ENCODE data around the gene COP1. TPM values are rescaled to one million over a fixed set of nuclear protein-coding genes. Genes with fewer than 3 reads are reported as not detected.

Gene COP1
- total RNA-seq, 1 experiment from 2014 or later: 33.1 TPM

DNA sequence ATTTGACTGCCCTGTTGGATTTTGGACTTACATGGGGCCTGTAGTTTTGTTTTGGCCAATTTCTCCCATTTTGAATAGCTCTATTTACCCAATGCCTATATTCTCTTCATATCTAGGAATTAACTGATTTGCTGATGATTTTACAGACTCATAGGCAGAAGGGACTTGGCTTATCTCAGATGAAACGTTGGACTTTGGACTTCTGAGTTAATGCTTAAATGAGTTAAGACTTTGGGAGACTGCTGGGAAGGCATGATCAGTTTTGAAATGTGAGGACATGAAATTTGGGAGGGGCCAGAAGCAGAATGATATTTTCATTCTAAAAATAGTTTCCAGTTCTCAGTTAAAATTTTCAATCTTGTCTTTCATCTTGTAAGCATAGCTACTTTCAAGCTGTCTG lies 222.3 kb downstream of the COP1 start:
- intact Hi-C loops (cut with micrococcal nuclease): no loop called here
- H4K20me1 ChIP-seq (ENCODE audit: insufficient read depth): no peaks in the 10 kb centered on the region
- H2AFZ ChIP-seq (ENCODE audit: low read depth, low read length, poor library complexity, severe bottlenecking): no peak overlapping the region
- ATAC-seq: no peak
- CTCF ChIA-PET: no interaction called here
- H3K9ac ChIP-seq (ENCODE audit: low read length): no peak overlapping the region
- H3K79me2 ChIP-seq (ENCODE audit: insufficient read depth, low read length): no peaks in the 10 kb centered on the region
- H3K4me1 ChIP-seq (ENCODE audit: control insufficient read depth in 1 of 2, insufficient read depth in 2 of 2, low read length in 2 of 2): no peaks in the 10 kb centered on the region
- H3K27ac ChIP-seq (ENCODE audit: low read depth, low read length): no peak overlapping the region
- no peak overlapping the region for H3K4me3 ChIP-seq (replicated peaks in 1 of 2; ENCODE audit: low read depth in 1 of 2, low read length in 2 of 2)
- H3K4me2 ChIP-seq (ENCODE audit: low read length): no peak overlapping the region
- TF ChIP-seq EGR1 (IDR thresholded peaks at IDR 0.05; ENCODE audit: low read depth) (no peak), CEBPB (IDR thresholded peaks at IDR 0.05; ENCODE audit: low read depth) (no peak), TCF7L2 (IDR thresholded peaks at IDR 0.05; ENCODE audit: borderline replicate concordance, extremely low read depth, insufficient read depth, insufficient read length) (no peak), POLR2A (IDR thresholded peaks at IDR 0.05; ENCODE audit: borderline replicate concordance, extremely low read depth, insufficient read depth, insufficient read length) (no peak), JUND (IDR thresholded peaks at IDR 0.05) (no peak)
- no peaks in the 10 kb centered on the region for H3K27me3 ChIP-seq (ENCODE audit: insufficient read depth, low read length)
- no peak for DNase-seq (ENCODE audit: low read depth, low spot score)
- RAD21 ChIA-PET (ENCODE audit: low non-redundant PET in 1 of 2, low total read pairs in 2 of 2, uncharacterized antibody in 2 of 2, unreplicated experiment in 2 of 2): no interaction called here
- peaks cover 0 to 4% of the 10 kb centered on the region in 2 experiments; a peak in 2 of 4 replicates for H3K36me3 ChIP-seq (ENCODE audit: control insufficient read depth in 1 of 2, insufficient read depth in 2 of 2, low read length in 2 of 2)
- no peaks in the 10 kb centered on the region for H3K9me2 ChIP-seq (ENCODE audit: insufficient read depth)
- H3K9me3 ChIP-seq (ENCODE audit: control insufficient read depth in 1 of 2, insufficient read depth in 1 of 2, low read depth in 1 of 2, low read length in 2 of 2): peaks cover 0 to 4% of the 10 kb centered on the region in 2 experiments; a peak in 2 of 4 replicates
- no TSS peak for BruUV-seq (replicated peaks)
- POLR2A ChIA-PET: no interaction called here

- Histone ChIP-seq H3K9ac (ENCODE audit: low read length) (no peak overlapping the region), H3K4me2 (ENCODE audit: low read length) (no peak overlapping the region), H3K27ac (ENCODE audit: low read depth, low read length) (no peak overlapping the region), H3K4me1 (ENCODE audit: control insufficient read depth in 1 of 2, insufficient read depth in 2 of 2, low read length in 2 of 2) (no peaks in the 10 kb centered on the region), H2AFZ (ENCODE audit: low read depth, low read length, poor library complexity, severe bottlenecking) (no peak overlapping the region), H3K9me3 (ENCODE audit: control insufficient read depth in 1 of 2, insufficient read depth in 1 of 2, low read depth in 1 of 2, low read length in 2 of 2) (peaks cover 0 to 4% of the 10 kb centered on the region in 2 experiments; a peak in 2 of 4 replicates), H3K4me3 (replicated peaks in 1 of 2; ENCODE audit: low read depth in 1 of 2, low read length in 2 of 2) (no peak overlapping the region), H3K9me2 (ENCODE audit: insufficient read depth) (no peaks in the 10 kb centered on the region), H3K36me3 (ENCODE audit: control insufficient read depth in 1 of 2, insufficient read depth in 2 of 2, low read length in 2 of 2) (peaks cover 0 to 4% of the 10 kb centered on the region in 2 experiments; a peak in 2 of 4 replicates), H3K27me3 (ENCODE audit: insufficient read depth, low read length) (no peaks in the 10 kb centered on the region), H3K79me2 (ENCODE audit: insufficient read depth, low read length) (no peaks in the 10 kb centered on the region), H4K20me1 (ENCODE audit: insufficient read depth) (no peaks in the 10 kb centered on the region)
- intact Hi-C loops (cut with micrococcal nuclease): no loop called here
- DNase-seq (ENCODE audit: low read depth, low spot score): no peak
- ATAC-seq: no peak
- no TSS peak for BruUV-seq (replicated peaks)
- POLR2A ChIA-PET: no interaction called here
- RAD21 ChIA-PET (ENCODE audit: low non-redundant PET in 1 of 2, low total read pairs in 2 of 2, uncharacterized antibody in 2 of 2, unreplicated experiment in 2 of 2): no interaction called here
- CTCF ChIA-PET: no interaction called here
- TF ChIP-seq ATF3 (IDR thresholded peaks at IDR 0.05): no peak
- no peak for TF ChIP-seq SRF (IDR thresholded peaks at IDR 0.05; ENCODE audit: low read depth)
- no peak for TF ChIP-seq ZBTB33 (IDR thresholded peaks at IDR 0.05; ENCODE audit: extremely low read depth, insufficient replicate concordance, low read length)
- TF ChIP-seq, protein P1, sequence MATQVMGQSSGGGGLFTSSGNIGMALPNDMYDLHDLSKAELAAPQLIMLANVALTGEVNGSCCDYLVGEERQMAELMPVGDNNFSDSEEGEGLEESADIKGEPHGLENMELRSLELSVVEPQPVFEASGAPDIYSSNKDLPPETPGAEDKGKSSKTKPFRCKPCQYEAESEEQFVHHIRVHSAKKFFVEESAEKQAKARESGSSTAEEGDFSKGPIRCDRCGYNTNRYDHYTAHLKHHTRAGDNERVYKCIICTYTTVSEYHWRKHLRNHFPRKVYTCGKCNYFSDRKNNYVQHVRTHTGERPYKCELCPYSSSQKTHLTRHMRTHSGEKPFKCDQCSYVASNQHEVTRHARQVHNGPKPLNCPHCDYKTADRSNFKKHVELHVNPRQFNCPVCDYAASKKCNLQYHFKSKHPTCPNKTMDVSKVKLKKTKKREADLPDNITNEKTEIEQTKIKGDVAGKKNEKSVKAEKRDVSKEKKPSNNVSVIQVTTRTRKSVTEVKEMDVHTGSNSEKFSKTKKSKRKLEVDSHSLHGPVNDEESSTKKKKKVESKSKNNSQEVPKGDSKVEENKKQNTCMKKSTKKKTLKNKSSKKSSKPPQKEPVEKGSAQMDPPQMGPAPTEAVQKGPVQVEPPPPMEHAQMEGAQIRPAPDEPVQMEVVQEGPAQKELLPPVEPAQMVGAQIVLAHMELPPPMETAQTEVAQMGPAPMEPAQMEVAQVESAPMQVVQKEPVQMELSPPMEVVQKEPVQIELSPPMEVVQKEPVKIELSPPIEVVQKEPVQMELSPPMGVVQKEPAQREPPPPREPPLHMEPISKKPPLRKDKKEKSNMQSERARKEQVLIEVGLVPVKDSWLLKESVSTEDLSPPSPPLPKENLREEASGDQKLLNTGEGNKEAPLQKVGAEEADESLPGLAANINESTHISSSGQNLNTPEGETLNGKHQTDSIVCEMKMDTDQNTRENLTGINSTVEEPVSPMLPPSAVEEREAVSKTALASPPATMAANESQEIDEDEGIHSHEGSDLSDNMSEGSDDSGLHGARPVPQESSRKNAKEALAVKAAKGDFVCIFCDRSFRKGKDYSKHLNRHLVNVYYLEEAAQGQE (IDR thresholded peaks at IDR 0.05; ENCODE audit: low read depth): no peak
- TF ChIP-seq, protein P2, sequence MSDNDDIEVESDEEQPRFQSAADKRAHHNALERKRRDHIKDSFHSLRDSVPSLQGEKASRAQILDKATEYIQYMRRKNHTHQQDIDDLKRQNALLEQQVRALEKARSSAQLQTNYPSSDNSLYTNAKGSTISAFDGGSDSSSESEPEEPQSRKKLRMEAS (IDR thresholded peaks at IDR 0.05): no peak
- no peak for TF ChIP-seq POLR2AphosphoS5 (IDR thresholded peaks at IDR 0.05; ENCODE audit: low read depth, low read length)
- TF ChIP-seq EZH2 (IDR thresholded peaks at IDR 0.05): no peak
- TF ChIP-seq JUND (IDR thresholded peaks at IDR 0.05): no peak
- TF ChIP-seq CBX3 (IDR thresholded peaks at IDR 0.05; ENCODE audit: low read depth): no peak
- no peak for TF ChIP-seq TCF7L2 (IDR thresholded peaks at IDR 0.05; ENCODE audit: borderline replicate concordance, extremely low read depth, insufficient read depth, insufficient read length)
- TF ChIP-seq EZH2phosphoT487 (IDR thresholded peaks at IDR 0.05; ENCODE audit: borderline replicate concordance): no peak
Measured at GRCh38 chr1:175984057-175984812, 222.9 kb downstream of the COP1 start.

Data from HCT116 (cell line).